DOHH2 (cell line): Measurements from ENCODE around the gene MALL.

Experiments used
- H3F3A ChIP-seq: fragments of 200-600 bp; sonication (generic), shearing (Covaris generic); 2 replicates; pipeline ENCODE4 v1.6.0; 2016; ENCODE audit warnings: antibody characterized with exemption, mild to moderate bottlenecking; ENCODE audit not compliant: control insufficient read depth, insufficient read depth
- H3K27ac ChIP-seq: fragments of 200-600 bp; sonication (generic); 2 replicates; pipeline ENCODE4 v1.5.1; 2014; ENCODE audit warnings: low read depth, mild to moderate bottlenecking, low read length, moderate library complexity
- H3K27me3 ChIP-seq: fragments of 200-600 bp; sonication (generic); 2 replicates; pipeline ENCODE4 v1.6.1; 2014; ENCODE audit warnings: mild to moderate bottlenecking, low read length, mixed read lengths; ENCODE audit not compliant: control insufficient read depth
- H3K36me3 ChIP-seq: fragments of 200-600 bp; sonication (generic); 2 replicates; pipeline ENCODE4 v1.6.1; 2014; ENCODE audit warnings: mild to moderate bottlenecking, low read length, moderate library complexity, mixed read lengths; ENCODE audit not compliant: control insufficient read depth
- H3K4me1 ChIP-seq: fragments of 200-600 bp; sonication (generic); 2 replicates; pipeline ENCODE4 v1.6.1; 2014; ENCODE audit warnings: mild to moderate bottlenecking, low read length, mixed read lengths; ENCODE audit not compliant: control insufficient read depth
- H3K4me2 ChIP-seq: fragments of 200-600 bp; sonication (generic); 2 replicates; pipeline ENCODE4 v1.6.0; 2014; ENCODE audit warnings: mild to moderate bottlenecking, low read length, moderate library complexity
- H3K4me3 ChIP-seq: fragments of 200-600 bp; sonication (generic); 2 replicates; pipeline ENCODE4 v1.5.1; 2014; ENCODE audit warnings: mild to moderate bottlenecking, low read length, mixed read lengths
- H3K79me2 ChIP-seq: fragments of 200-600 bp; sonication (generic); 2 replicates; pipeline ENCODE4 v1.6.1; 2014; ENCODE audit warnings: mild to moderate bottlenecking, low read length, mixed read lengths; ENCODE audit not compliant: control insufficient read depth
- H3K9me2 ChIP-seq: fragments of 200-600 bp; sonication (generic); replicated peaks from 2 replicates; pipeline ENCODE4 v1.6.1; 2014; ENCODE audit warnings: mild to moderate bottlenecking, low read length, mixed read lengths; ENCODE audit not compliant: control insufficient read depth
- H3K9me3 ChIP-seq: fragments of 200-600 bp; sonication (generic); 2 replicates; pipeline ENCODE4 v1.6.1; 2014; ENCODE audit warnings: antibody characterized with exemption, low read length, mixed read lengths; ENCODE audit not compliant: control insufficient read depth, insufficient read depth
- H4K20me1 ChIP-seq: fragments of 200-600 bp; sonication (generic); 2 replicates; pipeline ENCODE4 v1.6.0; 2014; ENCODE audit warnings: low read depth, mild to moderate bottlenecking, antibody characterized with exemption, low read length, moderate library complexity; ENCODE audit not compliant: control insufficient read depth, insufficient read depth
- CTCF ChIP-seq: fragments of 200-600 bp; sonication (generic); IDR thresholded peaks from one replicate; pipeline ENCODE4 v1.5.1; 2014; ENCODE audit warnings: antibody characterized with exemption, mild to moderate bottlenecking, low read depth, low read length; ENCODE audit not compliant: poor library complexity, severe bottlenecking
- EZH2phosphoT487 ChIP-seq: fragments of 200-600 bp; sonication (generic); IDR thresholded peaks from 2 replicates; pipeline ENCODE4 v1.6.1; 2017; ENCODE audit warnings: borderline replicate concordance, mild to moderate bottlenecking, antibody characterized with exemption, low read length, moderate library complexity, mixed read lengths

MALL gene

GRCh38 chr2:110153416-110153815, 37.8 kb upstream of the MALL start:
- Histone ChIP-seq H3K79me2 (no peaks in the 10 kb centered on the region), H3K4me1 (no peaks in the 10 kb centered on the region), H4K20me1 (no peaks in the 10 kb centered on the region), H3K36me3 (no peaks in the 10 kb centered on the region), H3K9me2 (no peaks in the 10 kb centered on the region), H3K4me3 (no peak overlapping the region), H3K27me3 (no peaks in the 10 kb centered on the region), H3K9me3 (no peaks in the 10 kb centered on the region), H3K27ac (no peak overlapping the region), H3K4me2 (no peak overlapping the region), H3F3A (no peaks in the 10 kb centered on the region)
- TF ChIP-seq CTCF (no peak), EZH2phosphoT487 (no peak)

- Histone ChIP-seq H3K79me2 (no peaks in the 10 kb centered on the region), H3K4me1 (no peaks in the 10 kb centered on the region), H3K27me3 (no peaks in the 10 kb centered on the region), H3K9me2 (no peaks in the 10 kb centered on the region), H3K27ac (no peak overlapping the region), H3K9me3 (no peaks in the 10 kb centered on the region), H3K36me3 (no peaks in the 10 kb centered on the region), H3F3A (no peaks in the 10 kb centered on the region), H3K4me2 (no peak overlapping the region), H4K20me1 (no peaks in the 10 kb centered on the region), H3K4me3 (no peak overlapping the region)
- TF ChIP-seq EZH2phosphoT487 (no peak), CTCF (no peak)
Observed at GRCh38 chr2:110152943-110153342, 37.3 kb upstream of the MALL start.

- Histone ChIP-seq H3K27ac (no peak overlapping the region), H3K9me2 (no peaks in the 10 kb centered on the region), H3K27me3 (no peaks in the 10 kb centered on the region), H3K79me2 (no peaks in the 10 kb centered on the region), H3K9me3 (no peaks in the 10 kb centered on the region), H4K20me1 (no peaks in the 10 kb centered on the region), H3K36me3 (no peaks in the 10 kb centered on the region), H3K4me3 (no peak overlapping the region), H3K4me2 (no peak overlapping the region), H3K4me1 (no peaks in the 10 kb centered on the region), H3F3A (no peaks in the 10 kb centered on the region)
- TF ChIP-seq EZH2phosphoT487: no peak
Observed at GRCh38 chr2:110149330-110150220, 34.0 kb upstream of the MALL start.

- Histone ChIP-seq H3K4me1 (no peaks in the 10 kb centered on the region), H3K27ac (no peak overlapping the region)
Observed at GRCh38 chr2:110146945-110147332, 31.3 kb upstream of the MALL start.

More at GRCh38 chr2:110146945-110147332, 31.3 kb upstream of the MALL start:
- H3K27me3 ChIP-seq: no peaks in the 10 kb centered on the region
- H3K4me2 ChIP-seq: no peak overlapping the region
- TF ChIP-seq CTCF (no peak), EZH2phosphoT487 (no peak)
- H3K36me3 ChIP-seq: no peaks in the 10 kb centered on the region
- H3K9me2 ChIP-seq: no peaks in the 10 kb centered on the region
- H3F3A ChIP-seq: no peaks in the 10 kb centered on the region
- no peaks in the 10 kb centered on the region for H3K9me3 ChIP-seq
- H4K20me1 ChIP-seq: no peaks in the 10 kb centered on the region
- no peak overlapping the region for H3K4me3 ChIP-seq
- H3K79me2 ChIP-seq: no peaks in the 10 kb centered on the region
